Stimulated activated CD4-positive, alpha-beta T cell treated with anti-CD3 and anti-CD28 coated beads, Interleukin-15, amount 100 ng/mL, for 1 hour (primary cell): ENCODE results near the gene HDAC2.
"Not testable (repeated sequence)": the region's sequence is repeated elsewhere in the genome, so short reads cannot be mapped to it uniquely, and the experiment has no call there.

ENCODE experiments used
- DNase-seq, 2 donors: peaks; one replicate each; pipeline ENCODE4 v3.0.0-alpha.2; 2020; ENCODE audit warnings: low read depth in 1 of 2, low spot score in 1 of 2

The HDAC2 gene

DNA sequence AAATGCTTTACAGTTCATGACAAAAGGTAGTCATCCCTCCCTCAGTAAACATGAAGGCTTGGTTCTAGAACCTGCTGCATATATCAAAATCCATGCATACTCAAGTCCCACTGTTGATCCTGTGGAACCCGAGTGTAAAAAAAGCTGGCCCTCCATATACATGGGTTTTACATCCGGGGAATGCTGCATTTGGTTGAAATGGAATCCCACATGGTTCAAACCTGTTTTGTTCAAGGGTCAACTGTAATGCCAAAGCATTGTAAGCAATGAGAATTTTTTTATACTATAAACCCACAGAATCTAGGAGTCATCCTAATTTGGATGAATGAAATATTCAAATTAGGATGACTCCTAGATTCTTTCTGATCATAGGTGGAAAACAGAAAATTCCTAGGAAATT is 5.9 kb upstream of the HDAC2 start:
- no peak for DNase-seq

DNA sequence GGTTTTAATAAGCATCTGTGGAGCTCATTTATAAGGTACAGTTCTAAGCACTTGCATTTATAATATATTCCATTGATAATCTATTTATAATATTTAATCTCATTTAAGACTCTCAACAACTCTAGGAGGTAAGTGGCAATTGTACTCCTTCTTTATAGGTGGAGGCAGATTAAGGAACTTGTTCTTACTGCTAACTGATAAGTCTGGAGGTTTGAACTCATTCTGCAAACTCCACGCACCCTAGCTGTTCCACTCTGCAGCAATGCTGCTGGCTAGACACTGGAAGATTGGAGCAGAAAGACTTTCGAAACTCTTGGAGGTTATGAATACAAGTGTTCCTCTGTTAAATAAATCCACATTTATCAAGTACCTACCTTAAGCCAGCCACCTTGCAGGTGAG is 793 bp upstream of the HDAC2 start:
- no peak for DNase-seq

DNA sequence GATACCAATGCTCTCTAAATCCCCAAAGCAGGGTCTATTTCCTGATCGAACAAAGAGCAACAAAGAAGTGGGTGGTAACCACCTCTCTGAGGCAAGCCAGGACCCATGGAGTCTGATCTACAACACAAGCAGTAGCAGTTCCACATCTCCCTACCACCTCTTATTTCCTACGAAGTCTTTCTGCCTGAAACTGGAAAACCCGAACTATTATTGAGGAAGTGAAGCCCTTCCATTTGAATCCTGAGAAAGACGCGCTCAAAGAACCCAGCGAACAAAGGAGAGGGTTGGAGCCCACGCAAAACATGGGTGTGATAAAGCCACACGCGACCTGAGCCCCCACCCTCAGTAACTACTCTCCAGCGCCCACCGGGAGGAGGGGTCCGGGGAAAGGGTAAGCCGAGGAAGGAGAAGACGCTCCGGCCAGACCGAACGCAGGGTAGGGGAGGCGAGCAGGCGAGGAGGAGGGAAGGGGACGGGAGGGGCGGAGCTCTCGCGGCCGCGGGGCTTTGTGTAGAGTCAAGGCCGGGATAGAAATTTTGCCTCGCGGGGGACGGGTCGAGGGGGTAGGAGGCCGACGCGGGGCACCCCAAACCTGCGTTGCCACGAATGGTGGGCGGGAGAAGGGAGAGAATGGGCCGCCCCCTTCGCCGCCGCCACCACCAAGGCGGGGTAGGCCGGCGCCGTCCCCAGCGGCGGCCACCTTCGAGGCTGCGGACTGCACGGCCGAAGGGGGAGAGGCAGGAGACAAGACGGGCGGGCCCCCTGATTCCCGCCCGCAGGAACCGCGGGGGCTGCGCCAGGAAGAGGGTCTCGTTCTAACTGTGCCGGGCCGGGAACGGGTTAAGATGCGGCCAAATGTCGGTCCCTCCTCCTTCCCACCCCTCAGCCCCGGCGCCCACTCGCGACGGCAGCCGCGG is 802 bp downstream of the HDAC2 start:
- DNase-seq, result peak; percentile 11 to 33

DNA sequence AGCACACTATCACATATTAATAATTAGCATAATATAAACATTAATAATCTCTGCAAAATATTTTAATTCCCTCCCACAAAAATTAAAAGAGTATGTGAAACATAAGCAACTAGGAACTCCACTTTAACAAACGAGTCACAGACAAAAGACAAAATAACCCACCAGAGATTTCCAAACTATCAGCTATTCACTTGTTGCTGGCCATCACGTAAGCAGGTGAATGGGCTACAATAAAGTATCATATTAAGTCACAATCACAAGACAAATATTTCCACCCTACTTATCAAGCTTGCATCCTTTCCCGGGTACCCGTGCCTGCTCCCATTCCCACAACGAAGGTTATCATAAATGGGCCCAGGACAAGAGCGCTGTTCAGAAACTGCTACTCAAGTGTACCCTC is 2.5 kb downstream of the HDAC2 start:
- DNase-seq, result no peak

DNA sequence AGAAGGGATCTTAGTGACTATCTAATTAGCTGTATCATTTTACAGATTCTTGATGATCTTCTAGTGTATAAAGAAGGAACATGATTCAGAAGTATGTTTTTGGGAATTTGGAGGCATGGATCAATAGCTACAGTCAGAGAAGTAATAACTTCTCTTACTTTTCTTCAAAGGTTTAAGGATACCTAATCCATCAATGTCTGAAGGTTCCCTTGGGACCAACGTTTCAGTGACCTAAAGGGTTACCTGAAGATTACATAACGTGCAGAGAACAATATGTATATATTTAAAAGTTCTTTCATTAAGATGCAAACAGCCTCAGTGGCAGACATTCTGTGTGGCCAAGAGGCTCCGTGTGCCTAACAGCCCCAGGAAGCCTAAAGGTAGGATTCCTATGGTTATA is 3.2 kb downstream of the HDAC2 start:
- no peak for DNase-seq

DNA sequence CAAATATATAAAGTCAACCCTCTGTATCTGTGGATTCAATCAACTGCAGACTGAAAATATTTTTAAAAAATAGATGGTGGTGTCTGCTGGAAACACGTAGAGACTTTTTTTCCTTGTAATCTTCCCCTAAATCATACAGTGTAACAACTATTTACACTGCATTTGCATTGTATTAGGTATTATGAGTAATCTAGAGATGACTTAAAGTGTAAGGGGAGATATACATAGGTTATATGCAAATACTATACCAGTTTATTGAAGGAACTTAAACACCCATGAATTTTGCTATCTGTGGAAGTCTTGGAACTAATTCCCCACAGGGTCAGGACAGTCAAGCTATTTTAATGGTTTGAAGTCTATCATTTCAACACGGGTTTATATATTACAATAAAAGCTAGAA is 10.2 kb downstream of the HDAC2 start:
- DNase-seq, result no peak

DNA sequence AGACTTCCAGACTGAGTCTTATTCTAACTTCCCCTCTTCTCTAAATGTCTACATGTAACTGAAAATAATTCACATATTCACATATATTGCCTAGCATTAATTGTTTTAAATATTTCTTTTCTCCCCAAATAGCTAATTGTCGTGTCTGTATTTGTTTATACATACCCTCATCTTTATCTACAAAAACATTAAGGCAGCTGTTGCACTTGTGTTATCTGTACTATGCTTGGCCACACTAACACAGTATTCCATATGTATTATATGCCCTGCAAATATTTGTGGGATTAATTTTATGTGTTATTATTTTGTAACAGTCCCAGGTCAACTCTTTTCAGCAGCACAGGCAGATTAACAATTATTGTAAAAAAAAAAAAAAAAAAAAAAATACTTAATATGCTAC is 11.7 kb downstream of the HDAC2 start:
- no peak for DNase-seq

GRCh38 chr6:113954653-113955052 is 16.3 kb downstream of the HDAC2 start:
- DNase-seq, result no peak

- no peak for DNase-seq
Measured at GRCh38 chr6:113953346-113953745, 17.6 kb downstream of the HDAC2 start.

DNA sequence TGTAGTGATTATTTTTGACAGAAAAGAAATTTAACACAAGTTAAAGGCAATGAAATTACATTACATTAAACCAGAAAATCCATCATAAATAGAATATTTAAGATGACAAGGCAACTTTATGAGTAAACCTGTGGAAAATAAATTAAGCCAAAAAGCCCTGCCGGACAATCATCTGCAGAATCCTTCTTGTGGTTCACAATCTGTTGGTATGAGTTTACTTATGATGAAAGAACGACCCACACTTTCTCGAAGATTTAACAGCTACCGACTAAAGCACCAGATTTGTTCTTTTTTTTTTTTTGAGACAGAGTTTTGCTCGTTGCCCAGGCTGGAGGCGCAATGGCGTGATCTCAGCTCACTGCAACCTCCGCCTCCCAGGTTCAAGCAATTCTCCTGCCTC is 21.4 kb downstream of the HDAC2 start:
- no peak for DNase-seq

GRCh38 chr6:113944701-113945100 is 26.2 kb downstream of the HDAC2 start:
- no peak for DNase-seq

DNA sequence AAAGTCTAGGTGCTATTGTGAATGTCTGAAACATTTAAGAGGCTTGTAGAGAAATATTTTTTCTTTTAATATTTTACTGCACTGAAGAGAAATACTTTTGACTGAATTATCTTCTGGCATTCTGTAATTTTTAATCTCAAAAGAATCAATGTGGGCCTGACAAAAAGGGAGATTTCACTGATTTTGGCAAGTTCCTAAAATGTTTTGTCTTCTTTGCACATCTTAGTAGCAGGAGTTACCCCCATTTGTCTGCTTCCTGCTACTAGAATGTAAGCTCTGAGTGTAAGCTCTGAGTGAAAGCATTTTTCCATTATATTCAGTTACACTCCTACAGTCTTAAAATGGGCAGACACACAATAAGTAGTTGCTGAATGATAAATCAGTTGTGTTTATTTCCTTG is 31.1 kb downstream of the HDAC2 start:
- DNase-seq, result no peak

- no peak for DNase-seq
Measured at GRCh38 chr6:113936093-113936934, 34.6 kb downstream of the HDAC2 start.

DNA sequence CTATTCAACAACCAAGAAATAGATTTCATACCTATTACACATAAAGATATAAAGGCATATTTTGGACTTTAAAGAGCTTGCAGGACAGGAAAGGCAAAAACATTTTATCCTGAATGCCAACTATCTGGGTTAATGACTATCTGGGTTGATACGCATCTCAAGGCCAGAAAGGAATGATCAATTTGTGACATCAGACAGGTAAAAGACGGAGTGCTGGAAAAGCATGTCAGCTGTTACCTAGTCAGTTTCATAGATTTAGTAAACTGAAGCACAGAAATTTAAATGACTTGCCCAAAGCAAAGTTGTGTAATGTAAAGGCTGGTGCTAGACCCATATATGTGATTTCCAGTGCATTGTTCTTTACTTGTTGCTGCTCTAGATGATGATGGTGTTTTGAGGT is 36.8 kb downstream of the HDAC2 start:
- DNase-seq, result no peak

- not testable (repeated sequence) for DNase-seq
Measured at GRCh38 chr6:113931907-113932306, 39.0 kb downstream of the HDAC2 start.

DNA sequence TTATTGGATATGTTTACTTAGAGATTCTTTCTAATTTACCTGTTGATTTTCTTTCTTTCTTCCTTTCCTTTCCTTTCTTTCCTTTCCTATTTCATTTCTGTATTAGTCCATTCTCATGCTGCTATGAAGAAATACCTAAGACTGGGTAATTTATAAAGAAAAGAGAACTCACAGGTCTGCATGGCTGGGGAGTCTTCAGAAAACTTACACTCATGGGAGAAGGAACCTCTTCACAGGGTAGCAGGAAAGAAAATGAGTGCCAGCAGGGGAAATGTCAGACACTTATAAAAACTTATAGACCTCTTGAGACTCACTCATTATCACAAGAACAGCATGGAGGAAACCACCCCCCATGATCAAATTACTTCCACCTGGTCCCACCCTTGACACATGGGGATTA is 40.8 kb downstream of the HDAC2 start:
- DNase-seq, result no peak

DNA sequence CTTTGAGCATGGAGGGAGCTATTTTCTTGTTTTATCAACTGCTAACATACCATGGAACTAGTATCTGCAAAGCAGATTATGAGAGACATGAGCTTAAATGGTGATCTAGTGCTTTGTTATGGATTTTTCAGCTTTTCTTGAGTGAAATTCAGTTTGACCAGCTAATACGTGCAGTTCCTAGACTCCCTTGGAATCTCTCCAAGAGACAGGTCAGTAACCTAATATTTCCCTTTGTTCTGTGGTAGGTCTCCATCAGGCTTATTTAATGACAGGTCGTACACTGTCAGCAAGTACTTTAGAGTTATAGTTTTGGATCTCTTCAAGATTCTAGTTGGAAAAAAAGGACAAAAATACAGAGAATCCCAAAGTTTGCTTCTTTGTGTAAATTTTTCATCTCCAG is 43.9 kb downstream of the HDAC2 start:
- DNase-seq, result no peak

GRCh38 chr6:113925378-113925777 is 45.6 kb downstream of the HDAC2 start:
- DNase-seq, result no peak

GRCh38 chr6:113924312-113924723 is 46.6 kb downstream of the HDAC2 start:
- no peak for DNase-seq

GRCh38 chr6:113923526-113923925 is 47.4 kb downstream of the HDAC2 start:
- DNase-seq, result no peak

DNA sequence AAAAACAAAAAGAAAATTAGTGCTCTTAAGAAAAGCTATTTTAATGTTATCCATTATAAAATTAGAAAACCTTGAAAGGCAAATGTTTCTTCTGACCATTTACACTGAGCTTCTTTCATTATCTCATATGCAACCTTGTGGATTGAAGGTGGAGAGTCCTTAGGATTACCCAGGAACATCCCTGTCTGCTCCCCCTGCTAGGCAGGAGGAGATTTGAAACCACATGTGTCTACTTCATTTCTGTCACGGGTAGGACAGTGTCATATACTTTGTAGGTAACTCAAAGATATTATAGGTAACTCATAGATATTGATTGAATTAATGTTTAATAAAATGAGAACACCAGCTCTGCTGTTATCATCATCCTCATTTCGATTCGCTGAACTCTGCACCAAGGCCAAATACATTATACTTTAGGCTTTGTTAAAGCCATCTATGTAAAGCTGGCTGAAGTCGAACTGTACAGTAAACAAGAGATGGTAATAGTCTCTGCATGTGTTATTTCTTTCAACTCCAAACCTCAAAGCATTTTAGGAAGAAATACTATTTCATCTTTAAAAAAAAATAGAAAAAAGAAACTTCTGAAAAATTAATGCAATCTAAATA is 49.5 kb downstream of the HDAC2 start:
- no peak for DNase-seq
